Astrocyte (in vitro differentiated cells and primary cell): ENCODE measurements around the gene AIRE.

ENCODE experiments used
- CTCF ChIP-seq: IDR thresholded peaks from 2 replicates; pipeline ENCODE4 v1.5.1; 2011; ENCODE audit warnings: low read depth, mild to moderate bottlenecking, inconsistent platforms, low read length, moderate library complexity; ENCODE audit not compliant: insufficient read depth
- EZH2 ChIP-seq: IDR thresholded peaks from 2 replicates; pipeline ENCODE4 v1.6.1; 2012; ENCODE audit warnings: mild to moderate bottlenecking, low read length, inconsistent platforms; ENCODE audit not compliant: insufficient read depth

GRCh38 chr21:44327603-44327974, 41.9 kb downstream of the AIRE start:
- TF ChIP-seq CTCF = no peak
- no peak for TF ChIP-seq EZH2
